Spleen (tissue), 7 donors: ENCODE measurements around the gene CYBA.

ENCODE experiments used
- POLR2A ChIP-seq, 3 donors: fragments of 450-650 bp; IDR thresholded peaks; one replicate each; pipeline ENCODE4 v1.5.1; 2017; ENCODE audit warnings: antibody characterized with exemption in 3 of 3, mild to moderate bottlenecking in 1 of 3
- POLR2AphosphoS5 ChIP-seq, 3 donors: sonication (generic); formaldehyde crosslinking; IDR thresholded peaks; one replicate each; pipeline ENCODE4 v1.5.1; 2017; ENCODE audit warnings: antibody characterized with exemption in 3 of 3
- TF ChIP-seq, protein P1 (sequence below), 11 experiments: fragments of 200-600 bp in 7 of 11; fragments of 450-650 bp in 4 of 11; sonication (generic) in 4 of 11; IDR thresholded peaks in 8 of 11; conservative IDR thresholded peaks in 3 of 11; 1 replicate in 7 of 11; 2 replicates in 4 of 11; pipeline versions ENCODE4 v1.4.0 to v1.8.0; 2016 to 2021; ENCODE audit warnings: antibody characterized with exemption in 11 of 11, inconsistent platforms in 4 of 11, mild to moderate bottlenecking in 1 of 11
- donor health status: DM: no; HTN: no; CAD: no; lungs with moderate emphysema.
- donor health status: DM: no; HTN: no; CAD: no.
- donor health status: DM: no; HTN: no; CAD: no.

GRCh38 chr16:88623858-88624257 is 27.0 kb downstream of the CYBA start:
- TF ChIP-seq POLR2AphosphoS5 (IDR thresholded peaks at IDR 0.05): no peak
- no peak for TF ChIP-seq POLR2A (IDR thresholded peaks at IDR 0.05)
- TF ChIP-seq, protein P1, sequence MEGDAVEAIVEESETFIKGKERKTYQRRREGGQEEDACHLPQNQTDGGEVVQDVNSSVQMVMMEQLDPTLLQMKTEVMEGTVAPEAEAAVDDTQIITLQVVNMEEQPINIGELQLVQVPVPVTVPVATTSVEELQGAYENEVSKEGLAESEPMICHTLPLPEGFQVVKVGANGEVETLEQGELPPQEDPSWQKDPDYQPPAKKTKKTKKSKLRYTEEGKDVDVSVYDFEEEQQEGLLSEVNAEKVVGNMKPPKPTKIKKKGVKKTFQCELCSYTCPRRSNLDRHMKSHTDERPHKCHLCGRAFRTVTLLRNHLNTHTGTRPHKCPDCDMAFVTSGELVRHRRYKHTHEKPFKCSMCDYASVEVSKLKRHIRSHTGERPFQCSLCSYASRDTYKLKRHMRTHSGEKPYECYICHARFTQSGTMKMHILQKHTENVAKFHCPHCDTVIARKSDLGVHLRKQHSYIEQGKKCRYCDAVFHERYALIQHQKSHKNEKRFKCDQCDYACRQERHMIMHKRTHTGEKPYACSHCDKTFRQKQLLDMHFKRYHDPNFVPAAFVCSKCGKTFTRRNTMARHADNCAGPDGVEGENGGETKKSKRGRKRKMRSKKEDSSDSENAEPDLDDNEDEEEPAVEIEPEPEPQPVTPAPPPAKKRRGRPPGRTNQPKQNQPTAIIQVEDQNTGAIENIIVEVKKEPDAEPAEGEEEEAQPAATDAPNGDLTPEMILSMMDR (IDR thresholded peaks at IDR 0.05 in 8 of 11, conservative IDR thresholded peaks at IDR 0.05 in 3 of 11): no peak
